ENCODE measurements around the gene WDFY2.

WDFY2 gene

DNA sequence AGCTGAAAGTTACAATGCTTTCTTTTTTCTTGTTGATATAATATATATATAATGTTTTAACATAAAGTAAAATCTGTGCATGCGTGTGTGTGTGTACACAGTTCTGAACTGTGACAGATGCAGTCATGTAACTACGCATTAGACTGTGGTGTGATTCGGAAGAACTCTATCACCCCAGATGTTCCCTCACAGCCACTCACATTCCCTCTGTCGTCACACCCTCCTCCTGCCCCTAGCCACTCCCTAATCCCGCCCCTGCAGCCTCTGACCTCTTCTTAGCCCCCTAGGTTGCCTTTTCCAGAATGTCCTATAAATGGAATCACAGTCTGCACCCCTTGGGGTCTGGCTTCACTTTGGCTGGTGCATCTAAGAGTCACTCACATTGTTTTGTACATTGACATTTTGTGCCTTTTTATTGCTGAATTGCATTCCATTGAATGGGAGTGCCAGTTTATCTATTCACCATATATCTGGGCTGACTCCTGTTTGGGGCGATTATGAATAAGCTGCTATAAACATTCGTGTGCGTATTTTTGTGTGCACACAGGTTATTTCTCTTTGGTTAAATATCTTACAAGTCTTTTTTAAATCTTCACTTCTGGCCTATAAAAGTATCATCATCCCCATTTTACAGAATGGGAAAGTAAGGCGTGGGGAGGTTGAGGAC lies 199.3 kb downstream of the WDFY2 start:
- no peaks in the 10 kb centered on the region for H3K36me3 ChIP-seq (ENCODE audit: control insufficient read depth, insufficient read depth, low read length)
- WGBS, 2 experiments (ENCODE audit: insufficient coverage in 2 of 2) = 78 to 80% methylated on average over 4 of the region's 9 CpGs

GRCh38 chr13:51784097-51784496 lies 199.8 kb downstream of the WDFY2 start:
- no peaks in the 10 kb centered on the region for H3K4me1 ChIP-seq (ENCODE audit: control insufficient read depth, insufficient read depth, low read length, poor library complexity, severe bottlenecking)
- H3K4me3 ChIP-seq (ENCODE audit: extremely low read depth, insufficient read depth, low read length, poor library complexity, severe bottlenecking) = no peak overlapping the region
- no peaks in the 10 kb centered on the region for H3K36me3 ChIP-seq (ENCODE audit: control insufficient read depth, insufficient read depth, low read length)
- H3K27ac ChIP-seq (ENCODE audit: low read depth, low read length, severe bottlenecking) = no peak overlapping the region
- no peaks in the 10 kb centered on the region for H3K9me3 ChIP-seq (ENCODE audit: control insufficient read depth, low read length)
- WGBS, 2 experiments (ENCODE audit: insufficient coverage in 2 of 2) = 94 to 100% methylated on average over 1 of the region's 1 CpG

More for the DNA sequence above, 199.3 kb downstream of the WDFY2 start:
- Histone ChIP-seq H3K4me3 (ENCODE audit: extremely low read depth, insufficient read depth, low read length, poor library complexity, severe bottlenecking) (no peak overlapping the region), H3K27ac (ENCODE audit: low read depth, low read length, severe bottlenecking) (no peak overlapping the region), H3K4me1 (ENCODE audit: control insufficient read depth, insufficient read depth, low read length, poor library complexity, severe bottlenecking) (no peaks in the 10 kb centered on the region), H3K9me3 (ENCODE audit: control insufficient read depth, low read length) (no peaks in the 10 kb centered on the region)

GRCh38 chr13:51785712-51786424 lies 201.6 kb downstream of the WDFY2 start:
- WGBS, 2 experiments (ENCODE audit: insufficient coverage in 2 of 2) = 70 to 82% methylated on average over 9 to 11 of the region's 12 CpGs

GRCh38 chr13:51786425-51787265 lies 202.4 kb downstream of the WDFY2 start:
- Histone ChIP-seq H3K27ac (ENCODE audit: low read depth, low read length, severe bottlenecking) (peak overlapping the region; percentile 10), H3K4me1 (ENCODE audit: control insufficient read depth, insufficient read depth, low read length, poor library complexity, severe bottlenecking) (no peaks in the 10 kb centered on the region), H3K36me3 (ENCODE audit: control insufficient read depth, insufficient read depth, low read length) (no peaks in the 10 kb centered on the region), H3K9me3 (ENCODE audit: control insufficient read depth, low read length) (no peaks in the 10 kb centered on the region), H3K4me3 (ENCODE audit: extremely low read depth, insufficient read depth, low read length, poor library complexity, severe bottlenecking) (no peak overlapping the region)
- WGBS, 2 experiments (ENCODE audit: insufficient coverage in 2 of 2) = 85 to 87% methylated on average over 2 to 6 of the region's 10 CpGs

More at GRCh38 chr13:51785712-51786424, 201.6 kb downstream of the WDFY2 start:
- Histone ChIP-seq H3K27ac (ENCODE audit: low read depth, low read length, severe bottlenecking) (no peak overlapping the region), H3K4me1 (ENCODE audit: control insufficient read depth, insufficient read depth, low read length, poor library complexity, severe bottlenecking) (no peaks in the 10 kb centered on the region), H3K9me3 (ENCODE audit: control insufficient read depth, low read length) (no peaks in the 10 kb centered on the region), H3K4me3 (ENCODE audit: extremely low read depth, insufficient read depth, low read length, poor library complexity, severe bottlenecking) (no peak overlapping the region), H3K36me3 (ENCODE audit: control insufficient read depth, insufficient read depth, low read length) (no peaks in the 10 kb centered on the region)

DNA sequence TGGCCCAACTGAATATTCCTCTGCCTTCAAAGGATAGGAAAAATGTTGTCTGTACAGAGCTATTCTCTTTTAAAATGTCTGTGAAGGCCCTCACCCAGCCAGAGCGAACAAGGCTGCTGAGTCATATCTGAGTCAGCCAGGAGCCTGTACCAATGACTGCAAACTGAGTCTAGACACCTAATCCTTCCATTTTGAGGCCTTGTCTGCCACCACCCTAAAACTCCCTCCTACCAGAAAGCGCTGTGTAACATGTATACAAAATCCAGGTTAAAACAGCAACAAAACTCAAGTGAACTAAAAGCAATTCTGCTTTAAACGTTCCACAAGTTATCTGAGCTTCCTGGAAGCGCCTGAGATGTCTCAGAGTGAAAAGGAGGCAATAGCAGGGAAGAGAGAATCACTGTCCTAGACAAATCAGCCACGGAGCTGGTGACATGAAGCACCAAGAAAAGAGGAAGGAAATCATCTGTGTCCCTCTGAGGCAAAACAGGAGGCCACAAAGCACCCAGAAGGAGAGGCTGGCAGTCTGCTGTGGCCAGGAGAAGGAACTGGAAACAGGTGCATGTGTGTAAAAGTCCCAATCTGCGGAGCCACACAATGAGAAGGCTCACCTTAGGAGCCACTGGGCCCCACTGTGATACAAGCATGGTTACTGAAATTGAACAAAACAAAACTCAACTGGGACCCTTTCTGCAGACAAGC lies 209.5 kb downstream of the WDFY2 start:
- Histone ChIP-seq H3K36me3 (ENCODE audit: control insufficient read depth, insufficient read depth, low read length) (no peaks in the 10 kb centered on the region), H3K4me1 (ENCODE audit: control insufficient read depth, insufficient read depth, low read length, poor library complexity, severe bottlenecking) (peaks cover 15% of the 10 kb centered on the region), H3K4me3 (ENCODE audit: extremely low read depth, insufficient read depth, low read length, poor library complexity, severe bottlenecking) (no peak overlapping the region), H3K9me3 (ENCODE audit: control insufficient read depth, low read length) (no peaks in the 10 kb centered on the region), H3K27ac (ENCODE audit: low read depth, low read length, severe bottlenecking) (peak overlapping the region; percentile 78)
- WGBS, 2 experiments (ENCODE audit: insufficient coverage in 2 of 2) = 76 to 85% methylated on average over 5 to 6 of the region's 6 CpGs

- 67 to 90% methylated on average over 2 to 3 of the region's 4 CpGs for WGBS, 2 experiments (ENCODE audit: insufficient coverage in 2 of 2)
Measured at GRCh38 chr13:51794964-51795363, 210.7 kb downstream of the WDFY2 start.

DNA sequence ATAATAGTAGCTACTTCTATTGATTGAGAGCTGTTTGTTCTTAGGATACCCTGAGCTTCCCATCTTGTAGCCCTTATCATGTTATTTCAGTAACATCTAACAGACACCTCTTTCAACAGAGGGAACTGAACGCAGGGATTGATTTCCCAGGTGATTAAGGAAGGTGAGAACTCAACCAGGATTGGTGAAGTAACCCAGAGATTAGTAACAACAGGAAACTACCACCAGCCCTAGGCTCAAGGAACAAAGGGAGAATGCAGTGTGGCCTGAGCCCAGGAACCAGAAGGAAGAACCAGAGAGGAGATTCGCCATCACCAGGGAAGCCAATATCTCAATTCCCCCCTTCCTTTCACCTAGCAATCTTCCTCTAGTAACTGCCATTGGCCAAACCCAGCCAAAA lies 211.2 kb downstream of the WDFY2 start:
- Histone ChIP-seq H3K27ac (ENCODE audit: low read depth, low read length, severe bottlenecking) (no peak overlapping the region), H3K9me3 (ENCODE audit: control insufficient read depth, low read length) (no peaks in the 10 kb centered on the region), H3K4me3 (ENCODE audit: extremely low read depth, insufficient read depth, low read length, poor library complexity, severe bottlenecking) (no peak overlapping the region), H3K4me1 (ENCODE audit: control insufficient read depth, insufficient read depth, low read length, poor library complexity, severe bottlenecking) (peaks cover 15% of the 10 kb centered on the region), H3K36me3 (ENCODE audit: control insufficient read depth, insufficient read depth, low read length) (no peaks in the 10 kb centered on the region)
- WGBS, 2 experiments (ENCODE audit: insufficient coverage in 2 of 2) = no CpG with 5 or more reads among the region's 2 CpGs

More at GRCh38 chr13:51794964-51795363, 210.7 kb downstream of the WDFY2 start:
- Histone ChIP-seq H3K36me3 (ENCODE audit: control insufficient read depth, insufficient read depth, low read length) (no peaks in the 10 kb centered on the region), H3K9me3 (ENCODE audit: control insufficient read depth, low read length) (no peaks in the 10 kb centered on the region), H3K4me3 (ENCODE audit: extremely low read depth, insufficient read depth, low read length, poor library complexity, severe bottlenecking) (no peak overlapping the region), H3K27ac (ENCODE audit: low read depth, low read length, severe bottlenecking) (no peak overlapping the region), H3K4me1 (ENCODE audit: control insufficient read depth, insufficient read depth, low read length, poor library complexity, severe bottlenecking) (peaks cover 15% of the 10 kb centered on the region)

DNA sequence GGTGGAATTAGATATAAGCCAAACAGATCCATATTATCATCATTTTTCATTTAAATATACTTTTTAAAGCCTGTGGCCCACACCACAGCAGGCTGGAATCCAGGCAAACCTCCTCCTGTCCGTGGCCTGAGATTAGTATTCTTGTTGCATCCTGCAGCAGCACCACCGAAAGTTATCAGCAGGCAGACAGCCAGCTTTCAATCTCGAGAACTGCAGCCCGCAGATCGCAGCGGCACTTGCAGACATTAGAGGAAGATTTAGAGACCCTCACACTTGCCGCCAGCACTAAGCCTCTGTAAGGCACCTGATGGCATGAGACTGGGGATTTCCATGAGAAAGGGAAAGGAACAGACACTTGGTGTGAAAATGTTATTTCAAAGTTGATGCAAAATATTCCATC lies 212.3 kb downstream of the WDFY2 start:
- Histone ChIP-seq H3K4me1 (ENCODE audit: control insufficient read depth, insufficient read depth, low read length, poor library complexity, severe bottlenecking) (peaks cover 17% of the 10 kb centered on the region), H3K9me3 (ENCODE audit: control insufficient read depth, low read length) (no peaks in the 10 kb centered on the region), H3K27ac (ENCODE audit: low read depth, low read length, severe bottlenecking) (no peak overlapping the region), H3K4me3 (ENCODE audit: extremely low read depth, insufficient read depth, low read length, poor library complexity, severe bottlenecking) (no peak overlapping the region), H3K36me3 (ENCODE audit: control insufficient read depth, insufficient read depth, low read length) (no peaks in the 10 kb centered on the region)
- WGBS, 2 experiments (ENCODE audit: insufficient coverage in 2 of 2) = 87 to 91% methylated on average over 7 of the region's 7 CpGs

GRCh38 chr13:51797664-51798488 lies 213.6 kb downstream of the WDFY2 start:
- WGBS, 2 experiments (ENCODE audit: insufficient coverage in 2 of 2) = 73 to 77% methylated on average over 6 to 11 of the region's 12 CpGs
- no peaks in the 10 kb centered on the region for H3K36me3 ChIP-seq (ENCODE audit: control insufficient read depth, insufficient read depth, low read length)
- H3K9me3 ChIP-seq (ENCODE audit: control insufficient read depth, low read length) = no peaks in the 10 kb centered on the region
- H3K4me3 ChIP-seq (ENCODE audit: extremely low read depth, insufficient read depth, low read length, poor library complexity, severe bottlenecking) = no peak overlapping the region
- no peak overlapping the region for H3K27ac ChIP-seq (ENCODE audit: low read depth, low read length, severe bottlenecking)
- peaks cover 27% of the 10 kb centered on the region for H3K4me1 ChIP-seq (ENCODE audit: control insufficient read depth, insufficient read depth, low read length, poor library complexity, severe bottlenecking)
